ENCODE measurements around the gene GRAMD1A. TPM values are rescaled to one million over a fixed set of nuclear protein-coding genes. Genes with fewer than 3 reads are reported as not detected.

GRAMD1A gene
- total and polyA plus RNA-seq, 2 donors (not counting 1 experiment from before 2014, with no cell fraction given): 83.8 to 102 TPM

GRCh38 chr19:35070471-35070870 lies 70.3 kb downstream of the GRAMD1A start:
- Mint-ChIP-seq H3K4me3 (no peak overlapping the region), H3K27ac (peak overlapping the region; percentile 20), H3K9me3 (ENCODE audit: insufficient read depth) (no peaks in the 10 kb centered on the region), H3K27me3 (no peaks in the 10 kb centered on the region), H3K4me1 (peaks cover 40% of the 10 kb centered on the region)
- Histone ChIP-seq H3K27ac (ENCODE audit: low read length in 2 of 2) (no peak overlapping the region), H3K27me3 (replicated peaks in 1 of 4; ENCODE audit: control extremely low read depth in 1 of 4, control insufficient read depth in 3 of 4, insufficient read depth in 4 of 4, low read length in 3 of 4) (no peaks in the 10 kb centered on the region), H3K4me2 (replicated peaks; ENCODE audit: low read depth, low read length, poor library complexity, severe bottlenecking) (no peak overlapping the region), H3K9ac (ENCODE audit: low read length) (no peak overlapping the region), H2AFZ (ENCODE audit: insufficient read depth, low read depth, low read length, poor library complexity, severe bottlenecking) (no peak overlapping the region), H3K79me2 (ENCODE audit: control insufficient read depth, insufficient read depth, low read length) (no peaks in the 10 kb centered on the region), H3K4me1 (ENCODE audit: control insufficient read depth in 2 of 2, insufficient read depth in 2 of 2, low read length in 2 of 2) (peaks cover 25 to 42% of the 10 kb centered on the region in 2 donors), H4K20me1 (ENCODE audit: control insufficient read depth, insufficient read depth, low read length, poor library complexity, severe bottlenecking) (no peaks in the 10 kb centered on the region), H3K4me3 (ENCODE audit: control extremely low read depth in 1 of 5, extremely low read depth in 1 of 5, insufficient read depth in 1 of 5, low read depth in 2 of 5, low read length in 4 of 5) (no peak overlapping the region), H3K36me3 (replicated peaks in 1 of 2; ENCODE audit: control extremely low read depth in 1 of 2, control insufficient read depth in 1 of 2, extremely low read depth in 1 of 2, insufficient read depth in 2 of 2, low read length in 1 of 2) (no peaks in the 10 kb centered on the region), H3K9me3 (ENCODE audit: control extremely low read depth in 1 of 3, control insufficient read depth in 2 of 3, insufficient read depth in 1 of 3, low read length in 2 of 3) (peaks cover 0 to 18% (median 10%) of the 10 kb centered on the region in 3 donors)
- ChIA-PET POLR2A (no interaction called here), CTCF (interaction anchor here (0.6 to 2.8 kb wide), 13 partner anchors 10 to 876 kb away, joined by 3 to 27 read pairs (median 5); partner anchors contain the start of gene LGI4)
- WGBS (ENCODE audit: insufficient coverage): 97% methylated on average over 3 of the region's 3 CpGs
- ATAC-seq (ENCODE audit: low read depth) (no peak), DNase-seq (no peak)
- intact Hi-C loops (cut with micrococcal nuclease): no loop called here
- no peak for TF ChIP-seq EZH2 (IDR thresholded peaks at IDR 0.05; ENCODE audit: borderline replicate concordance, insufficient read depth, low read depth, low read length, poor library complexity, severe bottlenecking)
- no peak for TF ChIP-seq CTCF (IDR thresholded peaks at IDR 0.05)

- ChIA-PET CTCF (no interaction called here), POLR2A (no interaction called here)
- Histone ChIP-seq H3K27ac (ENCODE audit: low read length in 2 of 2) (no peak overlapping the region), H3K9me3 (ENCODE audit: control extremely low read depth in 1 of 3, control insufficient read depth in 2 of 3, insufficient read depth in 1 of 3, low read length in 2 of 3) (peaks cover 0 to 8% (median 7%) of the 10 kb centered on the region in 3 donors), H3K4me3 (ENCODE audit: control extremely low read depth in 1 of 5, extremely low read depth in 1 of 5, insufficient read depth in 1 of 5, low read depth in 2 of 5, low read length in 4 of 5) (no peak overlapping the region), H4K20me1 (ENCODE audit: control insufficient read depth, insufficient read depth, low read length, poor library complexity, severe bottlenecking) (no peaks in the 10 kb centered on the region), H3K4me2 (replicated peaks; ENCODE audit: low read depth, low read length, poor library complexity, severe bottlenecking) (no peak overlapping the region), H3K4me1 (ENCODE audit: control insufficient read depth in 2 of 2, insufficient read depth in 2 of 2, low read length in 2 of 2) (peaks cover 32 to 45% of the 10 kb centered on the region in 2 donors), H3K27me3 (replicated peaks in 1 of 4; ENCODE audit: control extremely low read depth in 1 of 4, control insufficient read depth in 3 of 4, insufficient read depth in 4 of 4, low read length in 3 of 4) (no peaks in the 10 kb centered on the region), H3K36me3 (replicated peaks in 1 of 2; ENCODE audit: control extremely low read depth in 1 of 2, control insufficient read depth in 1 of 2, extremely low read depth in 1 of 2, insufficient read depth in 2 of 2, low read length in 1 of 2) (no peaks in the 10 kb centered on the region), H3K9ac (ENCODE audit: low read length) (no peak overlapping the region), H3K79me2 (ENCODE audit: control insufficient read depth, insufficient read depth, low read length) (no peaks in the 10 kb centered on the region), H2AFZ (ENCODE audit: insufficient read depth, low read depth, low read length, poor library complexity, severe bottlenecking) (no peak overlapping the region)
- Mint-ChIP-seq H3K4me1 (peaks cover 38% of the 10 kb centered on the region), H3K4me3 (no peak overlapping the region), H3K27ac (peak overlapping the region; percentile 41), H3K9me3 (ENCODE audit: insufficient read depth) (no peaks in the 10 kb centered on the region), H3K27me3 (peaks cover 5% of the 10 kb centered on the region)
- 89% methylated on average over 10 of the region's 10 CpGs for WGBS (ENCODE audit: insufficient coverage)
- TF ChIP-seq EZH2 (IDR thresholded peaks at IDR 0.05; ENCODE audit: borderline replicate concordance, insufficient read depth, low read depth, low read length, poor library complexity, severe bottlenecking): no peak
- TF ChIP-seq CTCF (IDR thresholded peaks at IDR 0.05): no peak
- intact Hi-C loops (cut with micrococcal nuclease): no loop called here
- ATAC-seq (ENCODE audit: low read depth) (no peak), DNase-seq (no peak)
Observed at GRCh38 chr19:35073516-35073915, 73.4 kb downstream of the GRAMD1A start.
